NCI-H146 (cell line): ENCODE results near the gene COQ10B.
"Not testable (repeated sequence)": the region's sequence is repeated elsewhere in the genome, so short reads cannot be mapped to it uniquely, and the experiment has no call there.

Source experiments
- DNase-seq: peaks from one replicate; lab custom pipeline; 2025; lab: John Stamatoyannopoulos, UW

The COQ10B gene

DNA sequence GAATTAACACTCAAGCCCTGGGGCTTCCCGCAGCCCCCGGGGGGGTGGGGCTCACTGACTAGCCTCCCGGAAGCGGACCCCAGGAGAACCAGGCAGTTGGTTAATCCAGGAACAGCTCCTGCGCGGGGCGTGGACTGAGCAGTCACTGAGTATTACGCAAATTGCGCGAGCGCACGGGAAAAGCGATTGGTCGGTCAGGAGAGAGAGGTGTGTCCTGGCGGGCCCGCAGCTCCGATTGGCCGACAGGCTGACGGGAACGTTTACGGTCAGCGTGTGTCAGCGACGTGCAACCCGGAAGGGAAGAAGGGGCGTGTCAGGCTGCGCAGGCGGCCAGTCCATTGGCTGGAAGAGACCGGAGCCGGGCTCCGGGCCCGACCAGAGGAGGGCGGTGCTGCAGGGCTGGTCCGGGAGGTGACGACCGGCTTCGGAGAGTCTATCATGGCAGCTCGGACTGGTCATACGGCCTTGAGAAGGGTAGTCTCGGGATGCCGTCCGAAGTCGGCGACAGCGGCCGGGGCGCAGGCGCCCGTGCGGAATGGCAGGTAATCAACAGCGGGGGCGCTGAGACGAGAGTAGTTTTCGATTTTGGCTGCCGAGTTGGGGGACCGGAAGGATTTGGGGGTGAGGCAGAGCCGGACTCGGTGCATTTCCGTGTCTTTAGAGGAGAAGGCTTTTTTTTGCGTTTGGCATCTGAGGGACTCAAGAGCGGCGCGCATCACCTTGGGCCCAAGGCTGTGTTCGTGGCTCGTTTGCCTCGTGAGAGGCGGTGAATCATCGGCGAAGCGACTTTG is at the start of gene COQ10B:
TSS of gene COQ10B (plus strand) at position 430 of the 791 bp plus-strand sequence. CDS start at position 439, 9 bp downstream.
- DNase-seq, result peak; percentile 98

GRCh38 chr2:197405582-197405981 is 47.8 kb upstream of the COQ10B start:
- no peak for DNase-seq

GRCh38 chr2:197414039-197414438 is 39.3 kb upstream of the COQ10B start:
- DNase-seq, result no peak

DNA sequence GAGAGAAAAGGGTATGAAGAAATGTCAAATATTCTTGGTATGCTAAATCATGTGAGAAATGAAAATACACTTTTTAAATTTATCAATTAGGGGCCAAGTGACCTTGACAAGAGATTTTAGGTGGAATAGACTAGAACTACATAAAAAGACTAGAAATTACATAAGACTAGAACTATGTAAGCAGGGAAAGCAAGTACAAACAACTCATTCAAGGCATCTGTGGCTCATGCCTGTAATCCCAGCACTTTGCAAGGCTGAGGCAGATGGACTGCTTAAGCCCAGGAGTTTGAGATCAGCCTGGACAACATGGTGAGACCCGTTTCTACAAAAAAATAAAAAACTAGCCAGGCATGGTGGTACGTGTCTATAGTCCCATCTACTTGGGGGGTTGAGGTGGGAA is 38.8 kb upstream of the COQ10B start:
- no peak for DNase-seq

DNA sequence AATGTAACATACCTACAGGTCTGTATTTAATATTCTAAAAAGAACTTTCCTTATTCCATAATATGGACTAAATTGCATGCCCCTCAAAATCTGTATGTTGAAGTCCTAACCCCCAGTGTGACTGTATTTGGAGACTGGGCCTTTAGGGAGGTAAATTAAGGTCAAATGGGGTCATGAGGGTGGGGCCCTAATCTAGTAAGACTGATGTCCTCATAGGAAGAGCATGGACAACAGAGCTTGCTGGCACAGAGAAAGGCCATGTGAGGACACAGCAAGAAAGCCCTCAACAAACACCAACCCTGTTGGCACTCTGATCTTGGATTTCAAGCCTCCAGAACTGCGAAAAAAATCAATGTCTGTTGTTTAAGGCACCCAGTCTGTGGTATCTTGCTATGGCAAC is 37.1 kb upstream of the COQ10B start:
- no peak for DNase-seq

DNA sequence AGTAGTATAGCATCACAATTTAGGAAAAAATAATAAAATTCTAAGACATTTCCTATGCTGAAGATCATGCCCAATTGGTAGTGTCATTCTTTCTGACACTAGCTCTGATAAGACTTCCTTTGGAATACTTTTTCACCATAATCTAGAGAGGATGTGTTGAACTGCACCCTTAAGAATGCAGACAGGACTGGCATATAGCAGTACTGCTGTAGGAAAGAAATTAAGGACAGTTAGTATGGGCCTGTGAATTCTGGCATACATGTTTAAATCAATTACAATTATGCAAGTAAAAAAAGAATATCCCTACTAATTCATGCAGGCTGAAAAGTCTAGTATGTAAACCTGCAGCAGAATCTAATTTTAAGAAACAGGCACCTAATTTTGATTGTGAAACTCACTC is 33.9 kb upstream of the COQ10B start:
- DNase-seq, result no peak

DNA sequence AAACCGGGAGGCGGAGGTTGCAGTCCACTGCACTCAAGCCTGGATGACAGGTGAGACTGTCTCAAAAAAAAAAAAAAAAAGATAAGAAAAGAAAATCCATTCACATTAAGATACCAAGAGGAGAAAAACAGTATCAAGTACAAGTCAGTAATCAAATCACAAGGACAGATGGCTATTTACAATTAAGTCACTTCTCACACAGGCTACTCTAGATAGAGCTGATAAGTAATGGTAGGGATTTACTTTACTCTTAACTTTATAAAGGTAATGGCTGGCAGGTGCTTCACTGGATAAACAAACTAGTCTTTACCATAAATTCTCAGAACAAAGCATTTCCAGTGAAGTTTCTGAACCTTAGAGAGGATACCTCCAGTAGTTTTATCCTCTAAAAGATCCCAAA is 30.0 kb upstream of the COQ10B start:
- DNase-seq, result no peak

DNA sequence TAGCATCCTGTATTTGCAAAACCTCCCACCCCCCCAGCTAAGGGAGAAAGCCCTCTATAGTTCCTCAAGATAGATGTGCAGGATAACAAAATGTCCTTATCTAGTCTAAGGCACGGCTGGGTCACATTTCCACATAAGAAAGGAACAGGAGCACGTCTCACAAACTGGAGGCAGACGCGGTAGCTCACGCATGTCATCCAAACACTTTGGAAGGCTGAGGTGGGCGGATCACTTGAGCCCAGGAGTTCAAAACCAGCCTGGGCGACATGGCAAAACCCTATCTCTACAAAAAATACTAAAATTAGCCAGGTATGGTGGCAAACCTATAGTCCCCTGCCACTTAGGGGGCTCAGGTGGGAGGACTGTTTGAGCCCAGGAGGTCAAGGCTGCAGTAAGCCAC is 27.8 kb upstream of the COQ10B start:
- no peak for DNase-seq

GRCh38 chr2:197426723-197427603 is 26.4 kb upstream of the COQ10B start:
- DNase-seq, result no peak

DNA sequence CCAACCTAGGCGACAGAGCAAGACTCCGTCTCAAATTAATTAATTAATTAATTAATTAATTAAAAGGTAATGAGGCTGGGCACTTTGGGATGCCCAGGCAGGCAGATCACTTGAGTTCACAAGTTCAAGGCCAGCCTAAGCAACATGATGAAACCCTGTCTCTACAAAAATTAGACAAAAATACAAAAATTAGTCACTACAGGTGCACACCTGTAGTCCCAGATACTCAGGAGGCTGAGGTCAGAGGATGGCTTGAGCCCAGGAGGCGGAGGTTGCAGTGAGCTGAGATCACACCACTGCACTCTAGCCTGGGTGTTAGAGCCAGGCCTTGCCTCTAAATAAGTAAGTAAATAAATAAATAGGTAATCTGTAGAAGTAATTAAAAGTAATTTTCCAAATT is 25.4 kb upstream of the COQ10B start:
- DNase-seq, result no peak

- DNase-seq, result no peak
Observed at GRCh38 chr2:197431858-197432257, 21.5 kb upstream of the COQ10B start.

DNA sequence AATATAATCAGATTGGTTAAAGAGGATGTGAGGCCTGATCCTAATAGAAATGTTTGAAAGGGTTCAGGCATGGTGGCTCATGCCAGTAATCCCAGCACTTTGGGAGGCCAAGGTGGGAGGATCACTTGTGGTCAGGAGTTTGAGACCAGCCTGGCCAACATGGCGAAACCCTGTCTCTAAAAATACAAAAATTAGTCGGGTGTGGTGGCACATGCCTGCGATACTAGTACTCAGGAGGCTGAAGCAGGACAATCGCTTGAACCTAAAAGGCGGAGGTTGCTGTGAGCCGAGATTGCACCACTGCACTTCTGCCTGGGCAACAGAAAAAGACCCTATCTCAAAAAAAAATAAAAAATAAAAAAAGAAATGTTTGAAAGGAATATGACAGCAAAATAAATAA is 20.8 kb upstream of the COQ10B start:
- DNase-seq, result not testable (repeated sequence)

DNA sequence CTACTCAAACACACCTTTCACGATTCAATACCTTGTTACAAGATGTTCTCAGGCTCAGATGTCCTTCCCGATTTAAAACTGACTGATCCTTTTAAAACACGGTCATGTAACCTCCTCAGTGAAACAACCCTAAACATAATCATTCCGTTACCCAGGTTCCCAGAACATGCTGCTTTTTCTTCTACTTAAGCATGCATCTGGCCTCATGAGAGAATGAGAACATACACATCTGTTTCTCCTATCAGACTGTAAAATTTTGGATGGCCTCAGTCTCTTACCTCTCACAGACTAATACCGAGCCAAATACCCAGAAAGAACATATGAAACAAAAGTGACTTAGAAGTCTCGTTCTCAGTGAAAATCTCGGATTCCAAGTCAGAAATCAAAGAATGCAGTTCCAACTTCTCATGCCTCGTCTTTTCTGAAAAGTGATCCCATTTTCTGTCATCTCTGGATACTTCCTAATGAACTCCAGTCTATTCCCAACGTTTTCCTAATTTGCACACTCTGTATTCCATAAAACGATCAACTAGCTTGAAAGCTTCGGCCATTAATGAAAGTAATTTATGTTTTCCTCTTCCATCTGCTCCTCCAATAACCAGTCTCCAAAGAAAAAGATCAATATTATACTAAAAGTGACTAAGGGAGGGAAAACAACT is 19.4 kb upstream of the COQ10B start:
- DNase-seq, result no peak

- DNase-seq, result peak; percentile 94
Observed at GRCh38 chr2:197434541-197435513, 18.5 kb upstream of the COQ10B start, which contains the start of gene SF3B1. Gene SF3B1, minus strand, starts transcription at chr2:197435028. Its CDS starts 29 bp downstream, at chr2:197434999.

- peak; percentile 25 for DNase-seq
Observed at GRCh38 chr2:197435598-197436420, 17.5 kb upstream of the COQ10B start.

DNA sequence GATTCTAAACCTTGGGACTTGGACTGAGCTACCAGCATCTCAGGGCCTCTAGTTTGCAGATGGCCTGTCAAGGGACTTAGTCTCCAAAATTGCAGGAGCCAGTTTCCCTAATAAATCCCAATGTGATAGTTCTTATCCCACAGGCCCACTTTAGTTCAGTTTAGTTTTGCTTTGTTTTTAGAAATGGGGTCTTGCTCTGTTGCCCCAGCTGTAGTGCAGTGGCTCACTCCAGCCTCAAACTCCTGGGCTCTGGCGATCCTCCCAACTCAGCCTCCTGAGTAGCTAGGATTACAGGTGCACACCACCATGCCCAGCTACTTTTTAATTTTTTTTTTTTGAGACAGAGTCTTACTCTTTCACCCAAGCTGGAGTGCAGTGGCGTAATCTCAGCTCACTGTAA is 16.0 kb upstream of the COQ10B start:
- DNase-seq, result no peak

GRCh38 chr2:197442857-197443256 is 10.5 kb upstream of the COQ10B start:
- DNase-seq, result no peak

DNA sequence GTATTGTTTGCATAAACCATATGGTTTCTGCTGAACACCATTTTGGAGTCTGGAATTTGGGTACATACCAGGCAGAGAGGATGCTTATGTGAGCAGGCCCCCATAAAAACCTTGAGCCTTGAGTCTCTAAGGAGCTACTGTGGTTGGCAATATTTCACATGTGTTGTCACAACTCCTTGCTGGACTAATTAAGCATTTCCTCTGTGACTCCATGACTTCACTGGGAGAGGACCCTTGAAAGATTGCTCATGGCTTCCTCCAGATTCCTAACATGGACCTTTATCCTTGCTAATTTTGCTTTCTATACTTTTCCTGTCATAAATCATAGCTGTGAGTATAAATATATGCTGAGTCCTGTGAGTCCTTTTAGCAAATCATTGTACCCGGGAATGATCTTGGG is 7.6 kb upstream of the COQ10B start:
- DNase-seq, result no peak

- no peak for DNase-seq
Observed at GRCh38 chr2:197446844-197447243, 6.5 kb upstream of the COQ10B start.

- DNase-seq, result no peak
Observed at GRCh38 chr2:197450465-197450864, 2.9 kb upstream of the COQ10B start.
